ENCODE data around the gene SLC7A6OS. TPM values are rescaled to one million over a fixed set of nuclear protein-coding genes. Genes with fewer than 3 reads are reported as not detected.

Gene SLC7A6OS
- total RNA-seq, 1 donor from 2014 or later, result 11.2 TPM

- ATAC-seq (ENCODE audit: poor library complexity) (no peak), DNase-seq (peak; percentile 14)
- intact Hi-C loops (cut with DNase I), result no loop called here
Observed at GRCh38 chr16:68267612-68268405, 42.9 kb downstream of the SLC7A6OS start.

GRCh38 chr16:68265078-68265920 is 45.4 kb downstream of the SLC7A6OS start:
- DNase-seq, result peak; percentile 73
- ATAC-seq (ENCODE audit: poor library complexity), result peak; percentile 67
- intact Hi-C loops (cut with DNase I), result no loop called here

GRCh38 chr16:68264128-68265077 is 46.3 kb downstream of the SLC7A6OS start, which contains the start of gene SLC7A6:
Gene SLC7A6 (plus strand): TSS chr16:68264526. CDS start chr16:68274727, 10,201 bp downstream.
- peak; percentile 79 for ATAC-seq (ENCODE audit: poor library complexity)
- intact Hi-C loops (cut with DNase I), result loop anchor here (5.0 kb wide), 1 partner anchor 48 kb away; the partner anchor contains the start of genes PRMT7 and SLC7A6OS
- peak; percentile 88 for DNase-seq

- intact Hi-C loops (cut with DNase I), result loop anchor here (2.0 to 5.0 kb wide), 2 partner anchors 49 to 65 kb away; partner anchors contain the start of genes PRMT7 and SLC7A6OS
- no peak for ATAC-seq (ENCODE audit: poor library complexity)
Observed at GRCh38 chr16:68263559-68264127, 47.1 kb downstream of the SLC7A6OS start.

GRCh38 chr16:68259007-68259825 is 51.5 kb downstream of the SLC7A6OS start:
- peak; percentile 21 for ATAC-seq (ENCODE audit: poor library complexity)
- intact Hi-C loops (cut with DNase I), result no loop called here

More at GRCh38 chr16:68263559-68264127, 47.1 kb downstream of the SLC7A6OS start:
- DNase-seq, result peak; percentile 8

GRCh38 chr16:68257906-68258800 is 52.6 kb downstream of the SLC7A6OS start:
- intact Hi-C loops (cut with DNase I), result no loop called here
- DNase-seq, result peak; percentile 53
- peak; percentile 38 for ATAC-seq (ENCODE audit: poor library complexity)

More at GRCh38 chr16:68259007-68259825, 51.5 kb downstream of the SLC7A6OS start:
- DNase-seq, result peak; percentile 57

GRCh38 chr16:68257251-68257905 is 53.4 kb downstream of the SLC7A6OS start:
- intact Hi-C loops (cut with DNase I), result no loop called here
- peak; percentile 48 for DNase-seq

GRCh38 chr16:68255712-68256111 is 55.0 kb downstream of the SLC7A6OS start:
- ATAC-seq (ENCODE audit: poor library complexity), result no peak
- intact Hi-C loops (cut with DNase I), result no loop called here

More at GRCh38 chr16:68257251-68257905, 53.4 kb downstream of the SLC7A6OS start:
- no peak for ATAC-seq (ENCODE audit: poor library complexity)

GRCh38 chr16:68253721-68254120 is 57.0 kb downstream of the SLC7A6OS start:
- intact Hi-C loops (cut with DNase I), result no loop called here
- DNase-seq, result no peak
- ATAC-seq (ENCODE audit: poor library complexity), result no peak

More at GRCh38 chr16:68255712-68256111, 55.0 kb downstream of the SLC7A6OS start:
- DNase-seq, result peak; percentile 32

- ATAC-seq (ENCODE audit: poor library complexity), result peak; percentile 32
- intact Hi-C loops (cut with DNase I), result no loop called here
- no peak for DNase-seq
Observed at GRCh38 chr16:68252383-68252782, 58.4 kb downstream of the SLC7A6OS start.

GRCh38 chr16:68251832-68252231 is 58.9 kb downstream of the SLC7A6OS start:
- intact Hi-C loops (cut with DNase I), result no loop called here
- no peak for DNase-seq

GRCh38 chr16:68250951-68251350 is 59.8 kb downstream of the SLC7A6OS start:
- DNase-seq (no peak), ATAC-seq (ENCODE audit: poor library complexity) (no peak)
- intact Hi-C loops (cut with DNase I), result no loop called here

More at GRCh38 chr16:68251832-68252231, 58.9 kb downstream of the SLC7A6OS start:
- ATAC-seq (ENCODE audit: poor library complexity), result peak; percentile 89

- DNase-seq (no peak), ATAC-seq (ENCODE audit: poor library complexity) (no peak)
- intact Hi-C loops (cut with DNase I), result no loop called here
Observed at GRCh38 chr16:68249371-68249770, 61.4 kb downstream of the SLC7A6OS start.
